AG04450 (cell line): ENCODE data around the gene FTCDNL1. TPM values are rescaled to one million over a fixed set of nuclear protein-coding genes. Genes with fewer than 3 reads are reported as not detected.

ENCODE experiments used
- CTCF ChIA-PET: fragments of 300-600, 350-600 bp; formaldehyde crosslinking; extraction: SDS; loops from one replicate; lab custom pipeline; 2022; ENCODE audit warnings: antibody characterized with exemption, inconsistent platforms; lab: Charles Lee
- POLR2A ChIA-PET: fragments of 350-600 bp; formaldehyde crosslinking; extraction: SDS; loops from one replicate; lab custom pipeline; 2021; ENCODE audit warnings: antibody characterized with exemption, inconsistent platforms; lab: Yijun Ruan, JAX
- DNase-seq: peaks from one replicate; pipeline ENCODE4 v3.0.0-alpha.2; 2011; ENCODE audit warnings: low read depth, low spot score
- H3K27ac ChIP-seq: one replicate; pipeline ENCODE4 v1.5.1; 2012; ENCODE audit warnings: low read depth, low read length, control low read depth
- H3K27me3 ChIP-seq: one replicate; pipeline ENCODE4 v1.6.0; 2012; ENCODE audit warnings: low read length; ENCODE audit not compliant: control insufficient read depth, insufficient read depth
- H3K4me3 ChIP-seq: 2 replicates; pipeline ENCODE4 v1.5.1; 2011; ENCODE audit warnings: mild to moderate bottlenecking, low read depth, low read length, control low read depth
- H3K9me3 ChIP-seq: 2 replicates; pipeline ENCODE4 v1.5.1; 2012; ENCODE audit warnings: low read length; ENCODE audit not compliant: control insufficient read depth, insufficient read depth
- CTCF ChIP-seq: IDR thresholded peaks from 2 replicates; pipeline ENCODE4 v1.5.1; 2011; ENCODE audit warnings: low read depth, low read length, control low read depth, inconsistent platforms
- polyA plus RNA-seq: library from polyadenylated mRNA; depleted of rRNA; stranded (reverse); fragments of >200 nt; gene quantifications from 2 replicates; pipeline ENCODE4 v1.2.3, GENCODE V29; 2011

Gene FTCDNL1
- polyA plus RNA-seq, 1 experiment = 0.10 TPM

- no peak for DNase-seq
- no peak overlapping the region for H3K4me3 ChIP-seq
- TF ChIP-seq CTCF = no peak
- ChIA-PET POLR2A (no interaction called here), CTCF (interaction anchor here (1.2 kb wide), 1 partner anchor 107 kb away, joined by 4 read pairs; no protein-coding TSS in a partner anchor)
- H3K27ac ChIP-seq = no peak overlapping the region
- peaks cover 15% of the 10 kb centered on the region for H3K27me3 ChIP-seq
- no peaks in the 10 kb centered on the region; the same call in 1 of the 2 replicates for H3K9me3 ChIP-seq
These were observed 3.7 kb downstream of the FTCDNL1 start for GRCh38 chr2:199847181-199847864.

- Histone ChIP-seq H3K27me3 (peaks cover 6% of the 10 kb centered on the region), H3K27ac (no peak overlapping the region), H3K9me3 (no peaks in the 10 kb centered on the region), H3K4me3 (no peak overlapping the region)
- TF ChIP-seq CTCF = no peak
- CTCF ChIA-PET = interaction anchor here (1.0 kb wide), 1 partner anchor 139 kb away, joined by 3 read pairs; no protein-coding TSS in a partner anchor
- POLR2A ChIA-PET = no interaction called here
- no peak for DNase-seq
These were observed 8.2 kb downstream of the FTCDNL1 start for GRCh38 chr2:199842631-199843395.

- Histone ChIP-seq H3K27ac (no peak overlapping the region), H3K9me3 (no peaks in the 10 kb centered on the region), H3K27me3 (peaks cover 4% of the 10 kb centered on the region), H3K4me3 (no peak overlapping the region)
- CTCF ChIA-PET = no interaction called here
- no peak for TF ChIP-seq CTCF
- no peak for DNase-seq
- POLR2A ChIA-PET = no interaction called here
These were observed 9.6 kb downstream of the FTCDNL1 start for GRCh38 chr2:199841409-199841808.

- Histone ChIP-seq H3K27me3 (peaks cover 4% of the 10 kb centered on the region), H3K4me3 (no peak overlapping the region), H3K27ac (no peak overlapping the region), H3K9me3 (no peaks in the 10 kb centered on the region)
- ChIA-PET POLR2A (no interaction called here), CTCF (no interaction called here)
- no peak for DNase-seq
- TF ChIP-seq CTCF = no peak
These were observed 12.6 kb downstream of the FTCDNL1 start for GRCh38 chr2:199838399-199838798.

GRCh38 chr2:199836943-199837342 is 14.0 kb downstream of the FTCDNL1 start:
- no peaks in the 10 kb centered on the region for H3K9me3 ChIP-seq
- no peak overlapping the region for H3K4me3 ChIP-seq
- DNase-seq = no peak
- ChIA-PET POLR2A (no interaction called here), CTCF (no interaction called here)
- H3K27ac ChIP-seq = no peak overlapping the region
- no peak for TF ChIP-seq CTCF
- peaks cover 4% of the 10 kb centered on the region for H3K27me3 ChIP-seq
